Activated naive CD8-positive, alpha-beta T cell treated with anti-CD3 and anti-CD28 coated beads, Interleukin-2, amount 50 U/mL, for 24 hours (primary cell): ENCODE results near the gene SLC39A11.

Source experiments
- ATAC-seq: fragments of 150-1000 bp; cut with Tn5 transposase; one replicate; pipeline ENCODE4 v1.10.0; 2021
- DNase-seq: peaks from one replicate; pipeline ENCODE4 v3.0.0; 2021
- H3K27ac Mint-ChIP-seq: one replicate; pipeline ENCODE4 v1.8.0; 2021; ENCODE audit warnings: mild to moderate bottlenecking, mixed read lengths
- H3K27me3 Mint-ChIP-seq: one replicate; pipeline ENCODE4 v1.8.0; 2021; ENCODE audit warnings: mixed read lengths
- H3K36me3 Mint-ChIP-seq: one replicate; pipeline ENCODE4 v1.8.0; 2021; ENCODE audit warnings: low read depth, mixed read lengths
- H3K4me1 Mint-ChIP-seq: one replicate; pipeline ENCODE4 v1.8.0; 2021; ENCODE audit warnings: mixed read lengths
- H3K4me3 Mint-ChIP-seq: one replicate; pipeline ENCODE4 v1.8.0; 2021; ENCODE audit warnings: mild to moderate bottlenecking, moderate library complexity, mixed read lengths
- H3K9me3 Mint-ChIP-seq: one replicate; pipeline ENCODE4 v1.8.0; 2021; ENCODE audit warnings: mixed read lengths

The SLC39A11 gene

DNA sequence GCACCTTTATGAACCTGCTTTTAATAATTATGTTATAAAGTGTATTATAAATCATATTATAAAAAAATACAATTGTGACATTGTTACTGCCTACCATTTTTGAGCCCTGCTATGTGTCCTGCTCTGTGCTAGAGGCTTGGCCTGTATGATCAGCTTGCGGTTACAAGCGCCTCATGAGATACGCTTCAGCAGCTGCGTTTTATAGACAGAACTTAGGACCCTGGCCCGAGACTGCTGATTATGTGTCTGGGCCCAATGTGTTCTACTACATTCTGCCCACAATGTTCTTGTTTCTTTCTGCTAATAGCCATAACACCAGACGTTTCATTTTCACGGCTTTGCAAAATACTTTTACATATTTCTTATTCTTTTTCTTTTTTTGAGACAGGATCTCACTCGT is 395.8 kb downstream of the SLC39A11 start:
- Mint-ChIP-seq H3K36me3 (peaks cover 10% of the 10 kb centered on the region), H3K27ac (no peak overlapping the region), H3K27me3 (no peaks in the 10 kb centered on the region), H3K4me1 (no peaks in the 10 kb centered on the region), H3K4me3 (no peak overlapping the region), H3K9me3 (no peaks in the 10 kb centered on the region)
- DNase-seq: no peak
- no peak for ATAC-seq

DNA sequence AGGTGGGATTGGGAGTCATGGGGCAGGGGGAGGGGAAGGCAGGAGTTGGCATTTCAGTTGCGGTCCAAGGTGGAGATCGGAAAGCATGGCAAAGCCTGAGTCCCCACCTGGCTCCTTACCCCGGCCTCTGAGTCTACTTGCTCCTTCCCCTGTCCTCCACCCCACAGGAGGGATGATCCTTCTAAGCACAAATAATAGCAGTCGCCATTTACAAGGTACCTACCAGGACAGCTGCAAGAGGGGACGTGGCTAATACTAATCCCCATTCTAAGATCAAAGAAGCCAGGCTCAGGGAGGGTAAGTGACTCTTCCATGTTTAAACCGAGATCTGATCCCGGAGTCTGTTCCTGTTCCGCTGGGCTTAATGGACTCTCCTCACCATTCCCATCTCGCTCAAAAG is 396.3 kb downstream of the SLC39A11 start:
- Mint-ChIP-seq H3K4me1 (no peaks in the 10 kb centered on the region), H3K27me3 (no peaks in the 10 kb centered on the region), H3K9me3 (no peaks in the 10 kb centered on the region), H3K36me3 (peaks cover 9% of the 10 kb centered on the region), H3K27ac (no peak overlapping the region), H3K4me3 (no peak overlapping the region)
- DNase-seq (no peak), ATAC-seq (no peak)

DNA sequence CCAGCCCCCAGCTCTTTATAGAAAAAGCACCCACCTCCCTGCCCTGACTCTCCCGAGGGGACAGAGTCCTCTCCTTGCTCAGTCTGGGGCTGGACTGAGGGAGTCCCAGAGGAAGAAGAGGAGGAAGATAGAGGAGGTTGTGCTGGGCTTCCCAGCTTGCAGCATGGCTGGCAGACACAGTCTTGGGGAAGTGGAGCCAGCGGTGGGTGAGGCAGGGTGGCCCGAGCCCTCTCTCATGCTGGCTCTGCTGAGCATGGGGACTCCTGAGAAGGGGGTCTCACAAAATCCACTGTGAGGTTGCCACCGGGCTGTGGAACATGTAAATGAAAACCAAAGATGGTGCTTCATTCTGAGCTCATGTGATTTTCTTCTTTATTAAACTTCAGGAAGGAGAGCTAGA is 398.5 kb downstream of the SLC39A11 start:
- DNase-seq (no peak), ATAC-seq (no peak)
- H3K27me3 Mint-ChIP-seq: no peaks in the 10 kb centered on the region
- H3K4me3 Mint-ChIP-seq: no peak overlapping the region
- no peaks in the 10 kb centered on the region for H3K9me3 Mint-ChIP-seq
- no peak overlapping the region for H3K27ac Mint-ChIP-seq
- H3K36me3 Mint-ChIP-seq: no peaks in the 10 kb centered on the region
- H3K4me1 Mint-ChIP-seq: no peaks in the 10 kb centered on the region

DNA sequence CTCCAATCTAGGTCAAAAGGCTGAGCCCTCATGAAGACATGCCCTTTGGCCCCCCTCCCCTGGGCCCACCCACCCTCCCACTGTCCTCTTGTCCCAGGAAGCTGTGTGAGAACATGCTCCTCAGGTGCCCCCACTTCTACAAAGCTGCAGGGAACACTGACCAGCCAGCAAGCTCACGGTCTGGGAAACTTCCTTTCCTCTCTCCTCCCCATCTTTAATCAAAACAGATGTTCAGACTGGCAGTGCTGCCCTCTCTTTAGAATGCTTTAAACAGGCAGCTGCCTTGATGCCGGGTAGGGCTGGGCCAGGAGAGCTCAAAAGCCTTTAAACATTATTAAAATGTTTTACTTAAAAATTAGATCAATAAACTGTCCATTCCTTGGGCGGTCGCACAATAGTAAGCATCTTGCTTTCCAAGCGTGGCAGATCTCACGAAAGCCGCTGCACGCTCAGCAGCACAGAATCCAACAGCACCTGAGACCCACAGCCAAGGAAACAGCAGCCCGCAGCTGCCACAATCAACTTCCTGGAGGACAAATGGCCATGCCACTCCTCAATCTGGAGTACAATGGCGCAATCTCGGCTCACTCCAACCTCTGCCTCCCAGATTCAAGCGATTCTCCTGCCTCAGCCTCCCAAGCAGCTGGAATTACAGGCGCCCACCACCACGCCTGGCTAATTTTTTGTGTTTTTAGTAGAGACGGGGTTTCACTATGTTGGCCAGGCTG is 399.2 kb downstream of the SLC39A11 start:
- Mint-ChIP-seq H3K4me1 (no peaks in the 10 kb centered on the region), H3K27me3 (no peaks in the 10 kb centered on the region), H3K4me3 (no peak overlapping the region), H3K9me3 (no peaks in the 10 kb centered on the region), H3K36me3 (no peaks in the 10 kb centered on the region), H3K27ac (no peak overlapping the region)
- DNase-seq: no peak
- ATAC-seq: no peak

DNA sequence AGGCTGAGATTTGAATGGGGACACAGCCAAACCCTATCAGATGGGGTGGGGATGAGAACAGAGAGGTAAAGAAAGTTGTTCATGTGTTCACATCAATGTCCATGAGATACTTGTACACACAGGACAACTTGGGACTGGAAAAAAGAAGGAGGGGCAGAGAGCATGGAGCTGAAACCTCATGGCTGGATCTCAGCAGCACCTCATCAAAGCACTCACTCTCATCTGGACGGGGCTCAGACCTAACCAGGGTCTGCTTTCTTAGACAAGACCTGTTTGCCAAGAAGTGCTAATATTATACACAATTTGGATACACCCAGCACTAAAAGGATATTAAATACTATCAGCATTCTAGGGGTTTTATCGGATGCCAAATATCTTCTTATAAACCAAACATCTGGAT is 399.8 kb downstream of the SLC39A11 start:
- Mint-ChIP-seq H3K27me3 (no peaks in the 10 kb centered on the region), H3K9me3 (no peaks in the 10 kb centered on the region), H3K4me1 (no peaks in the 10 kb centered on the region), H3K27ac (no peak overlapping the region), H3K36me3 (no peaks in the 10 kb centered on the region), H3K4me3 (no peak overlapping the region)
- no peak for DNase-seq
- ATAC-seq: no peak

DNA sequence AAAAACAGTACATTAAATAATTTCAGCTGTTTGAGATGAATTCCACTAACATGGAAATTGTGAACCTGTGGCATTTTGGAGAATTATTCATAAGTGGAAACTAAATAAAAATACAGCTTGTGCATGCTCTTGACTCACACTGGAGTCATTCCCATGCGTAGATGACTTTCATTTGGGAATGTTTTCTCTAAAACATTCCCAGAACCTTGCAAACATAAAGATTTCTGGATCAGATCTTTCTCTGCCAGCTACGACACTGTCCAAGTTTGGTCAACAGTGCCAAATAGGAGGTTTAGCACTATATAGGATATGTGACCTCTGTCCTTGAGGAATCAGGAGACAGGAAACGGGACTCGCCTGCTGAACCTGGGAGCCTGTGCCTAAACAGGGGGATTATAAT is 400.9 kb downstream of the SLC39A11 start:
- Mint-ChIP-seq H3K27me3 (no peaks in the 10 kb centered on the region), H3K4me1 (no peaks in the 10 kb centered on the region), H3K9me3 (no peaks in the 10 kb centered on the region), H3K27ac (no peak overlapping the region), H3K36me3 (no peaks in the 10 kb centered on the region), H3K4me3 (no peak overlapping the region)
- no peak for DNase-seq
- ATAC-seq: no peak

DNA sequence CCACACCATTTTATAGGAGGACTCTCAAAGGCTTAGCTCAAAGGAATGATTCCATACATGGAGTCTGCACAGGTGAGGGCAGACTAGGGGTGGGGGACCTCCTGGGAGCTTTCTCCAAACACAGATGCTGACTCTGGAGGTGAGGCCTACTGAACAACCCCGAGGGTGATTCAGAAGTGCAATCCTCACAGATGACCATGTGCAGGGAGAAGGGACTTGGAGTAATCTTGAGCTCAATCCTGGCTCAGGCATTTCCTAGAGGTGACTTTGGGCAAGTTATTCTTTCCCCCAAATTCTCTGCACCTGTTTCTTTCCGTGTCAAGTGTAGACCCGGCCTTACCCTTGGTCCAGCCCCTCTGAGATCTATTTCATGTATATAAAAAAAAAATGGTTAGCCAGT is 401.5 kb downstream of the SLC39A11 start:
- H3K36me3 Mint-ChIP-seq: no peaks in the 10 kb centered on the region
- no peak overlapping the region for H3K27ac Mint-ChIP-seq
- DNase-seq (no peak), ATAC-seq (no peak)
- no peaks in the 10 kb centered on the region for H3K4me1 Mint-ChIP-seq
- no peaks in the 10 kb centered on the region for H3K9me3 Mint-ChIP-seq
- H3K4me3 Mint-ChIP-seq: no peak overlapping the region
- H3K27me3 Mint-ChIP-seq: no peaks in the 10 kb centered on the region

DNA sequence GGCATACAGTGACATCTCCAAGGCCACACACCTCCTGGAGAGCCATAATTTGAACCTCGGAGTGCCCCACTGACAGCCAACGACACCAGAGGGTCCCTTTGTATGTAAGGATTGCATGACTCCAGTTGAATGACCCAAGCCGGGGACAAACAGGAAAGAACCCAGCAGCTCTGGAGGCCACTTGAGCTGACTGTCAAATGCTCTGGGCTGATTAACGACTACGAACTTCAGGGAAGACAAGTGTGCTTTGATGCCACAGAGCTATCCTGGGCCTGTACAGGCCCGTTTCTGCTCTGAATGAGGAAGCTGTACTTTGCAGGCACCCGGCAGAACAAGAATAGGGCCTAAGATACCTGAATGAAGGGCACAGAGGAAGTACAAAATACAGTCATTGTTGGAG is 404.6 kb downstream of the SLC39A11 start:
- no peak for DNase-seq
- Mint-ChIP-seq H3K27me3 (no peaks in the 10 kb centered on the region), H3K9me3 (no peaks in the 10 kb centered on the region), H3K36me3 (no peaks in the 10 kb centered on the region), H3K4me3 (no peak overlapping the region), H3K4me1 (no peaks in the 10 kb centered on the region), H3K27ac (no peak overlapping the region)
- no peak for ATAC-seq

DNA sequence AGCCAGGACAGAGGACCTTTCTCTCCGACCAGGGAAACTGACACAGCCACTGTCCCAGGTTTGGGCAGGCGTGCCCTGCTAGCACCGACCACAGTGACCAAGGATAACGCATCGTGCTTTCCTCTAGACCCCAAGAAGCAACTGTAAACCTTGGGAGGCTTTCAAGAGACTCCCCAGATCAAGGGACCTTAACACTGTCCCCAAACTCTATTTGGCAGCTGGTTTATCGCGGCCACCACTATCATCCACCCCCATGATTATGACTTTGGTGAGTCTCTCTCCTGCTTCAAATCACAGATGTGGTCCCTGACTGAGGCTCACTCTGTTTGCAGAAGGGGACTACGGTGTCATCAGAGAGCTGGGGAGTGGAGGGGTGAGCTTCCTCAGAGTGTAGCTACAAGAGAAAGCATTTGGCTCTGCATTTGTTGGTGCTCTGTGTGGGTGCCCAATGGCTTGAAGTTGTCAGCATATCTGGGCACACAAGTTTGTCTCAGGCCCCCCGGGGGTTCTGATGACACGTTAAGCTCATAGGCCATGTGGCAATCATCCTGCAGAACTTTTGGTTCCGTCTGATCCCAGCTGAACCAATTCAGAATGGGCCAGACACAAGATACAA is 408.0 kb downstream of the SLC39A11 start:
- ATAC-seq: no peak
- Mint-ChIP-seq H3K27ac (no peak overlapping the region), H3K9me3 (no peaks in the 10 kb centered on the region), H3K4me3 (no peak overlapping the region), H3K36me3 (peaks cover 9% of the 10 kb centered on the region), H3K4me1 (no peaks in the 10 kb centered on the region), H3K27me3 (no peaks in the 10 kb centered on the region)
- DNase-seq: no peak

DNA sequence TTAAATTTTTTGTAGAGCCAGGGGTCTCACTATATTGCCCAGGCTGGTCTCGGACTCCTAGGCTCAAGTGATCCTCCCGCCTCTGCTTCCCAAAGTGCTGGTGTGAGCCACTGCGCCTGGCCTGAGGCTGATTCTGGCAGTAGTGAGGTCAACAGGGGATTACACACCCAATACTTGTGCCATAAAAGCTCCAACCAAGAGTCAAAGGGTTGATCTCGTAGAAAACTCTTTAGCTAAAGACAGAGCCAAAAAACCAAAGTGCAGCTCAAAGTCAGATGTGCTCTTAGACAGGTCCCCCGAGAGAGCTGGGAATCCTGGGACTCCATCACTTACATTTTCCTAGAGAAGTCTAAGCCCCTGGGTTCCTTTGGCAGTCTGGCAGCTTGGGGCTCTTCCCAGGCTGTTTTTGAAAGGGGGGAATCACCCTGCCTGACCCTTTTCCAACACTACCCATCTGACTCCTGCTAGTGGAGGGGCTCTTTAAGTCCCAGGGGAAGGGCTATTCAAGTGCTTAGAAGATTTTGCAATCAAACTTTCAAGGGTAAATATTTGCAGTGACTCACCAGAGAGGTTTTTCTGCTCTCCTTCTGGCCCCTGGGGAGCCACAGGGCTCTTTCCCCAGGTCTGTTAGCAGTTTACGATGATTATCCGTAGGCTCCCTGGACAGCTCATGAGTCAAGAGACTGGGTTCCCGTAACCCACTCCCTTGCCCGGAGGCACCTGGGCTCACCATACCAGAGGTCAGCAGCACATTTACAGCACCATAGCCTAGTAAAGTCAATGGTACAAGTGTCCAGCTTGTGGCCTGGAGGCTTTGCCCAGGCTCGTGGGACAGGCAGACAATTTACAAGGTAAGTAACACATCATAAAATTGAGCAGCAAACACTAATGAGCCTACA is 408.7 kb downstream of the SLC39A11 start:
- ATAC-seq (no peak), DNase-seq (no peak)
- peaks cover 14% of the 10 kb centered on the region for H3K36me3 Mint-ChIP-seq
- H3K4me3 Mint-ChIP-seq: no peak overlapping the region
- H3K27me3 Mint-ChIP-seq: no peaks in the 10 kb centered on the region
- no peaks in the 10 kb centered on the region for H3K9me3 Mint-ChIP-seq
- no peak overlapping the region for H3K27ac Mint-ChIP-seq
- no peaks in the 10 kb centered on the region for H3K4me1 Mint-ChIP-seq

DNA sequence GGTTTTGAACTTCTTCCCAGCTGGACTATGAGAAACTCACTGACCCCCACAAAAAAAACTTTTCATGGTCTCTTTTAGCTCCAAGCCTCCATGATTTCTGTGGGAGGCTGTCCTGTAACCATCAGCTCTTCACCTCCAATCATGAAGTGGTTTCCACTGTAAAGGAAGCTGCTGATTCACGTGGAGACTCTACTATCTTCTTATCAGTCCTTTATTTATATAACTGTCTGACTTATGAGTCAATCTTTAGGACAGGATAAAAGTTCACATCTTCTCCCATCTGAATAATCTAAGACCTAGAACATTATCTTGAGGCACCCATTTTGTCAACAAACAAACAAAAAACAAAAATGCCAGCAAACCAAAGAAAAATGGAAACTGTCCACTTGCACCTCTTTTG is 409.9 kb downstream of the SLC39A11 start:
- H3K9me3 Mint-ChIP-seq: no peaks in the 10 kb centered on the region
- no peak overlapping the region for H3K4me3 Mint-ChIP-seq
- no peak overlapping the region for H3K27ac Mint-ChIP-seq
- ATAC-seq (no peak), DNase-seq (no peak)
- H3K27me3 Mint-ChIP-seq: no peaks in the 10 kb centered on the region
- H3K36me3 Mint-ChIP-seq: peaks cover 18% of the 10 kb centered on the region
- no peaks in the 10 kb centered on the region for H3K4me1 Mint-ChIP-seq

DNA sequence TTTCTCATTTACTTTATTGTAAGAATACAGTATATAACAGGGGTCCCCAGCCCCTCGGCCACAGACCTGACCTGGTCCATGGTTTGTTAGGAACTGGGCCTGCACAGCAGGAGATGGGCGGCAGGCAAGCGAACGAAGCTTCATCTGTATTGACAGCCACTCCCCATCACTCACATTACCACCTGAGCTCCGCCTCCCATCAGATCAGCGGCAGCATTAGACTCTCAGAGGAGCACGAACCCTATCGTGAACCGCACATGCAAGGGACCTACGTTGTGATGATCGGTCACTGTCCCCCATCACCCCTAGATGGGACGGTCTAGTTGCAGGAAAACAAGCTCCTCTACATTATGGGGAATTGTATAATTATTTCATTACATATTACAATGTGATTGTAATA is 410.6 kb downstream of the SLC39A11 start:
- H3K36me3 Mint-ChIP-seq: peaks cover 18% of the 10 kb centered on the region
- H3K9me3 Mint-ChIP-seq: no peaks in the 10 kb centered on the region
- no peaks in the 10 kb centered on the region for H3K27me3 Mint-ChIP-seq
- no peak overlapping the region for H3K4me3 Mint-ChIP-seq
- ATAC-seq (no peak), DNase-seq (no peak)
- no peaks in the 10 kb centered on the region for H3K4me1 Mint-ChIP-seq
- no peak overlapping the region for H3K27ac Mint-ChIP-seq

DNA sequence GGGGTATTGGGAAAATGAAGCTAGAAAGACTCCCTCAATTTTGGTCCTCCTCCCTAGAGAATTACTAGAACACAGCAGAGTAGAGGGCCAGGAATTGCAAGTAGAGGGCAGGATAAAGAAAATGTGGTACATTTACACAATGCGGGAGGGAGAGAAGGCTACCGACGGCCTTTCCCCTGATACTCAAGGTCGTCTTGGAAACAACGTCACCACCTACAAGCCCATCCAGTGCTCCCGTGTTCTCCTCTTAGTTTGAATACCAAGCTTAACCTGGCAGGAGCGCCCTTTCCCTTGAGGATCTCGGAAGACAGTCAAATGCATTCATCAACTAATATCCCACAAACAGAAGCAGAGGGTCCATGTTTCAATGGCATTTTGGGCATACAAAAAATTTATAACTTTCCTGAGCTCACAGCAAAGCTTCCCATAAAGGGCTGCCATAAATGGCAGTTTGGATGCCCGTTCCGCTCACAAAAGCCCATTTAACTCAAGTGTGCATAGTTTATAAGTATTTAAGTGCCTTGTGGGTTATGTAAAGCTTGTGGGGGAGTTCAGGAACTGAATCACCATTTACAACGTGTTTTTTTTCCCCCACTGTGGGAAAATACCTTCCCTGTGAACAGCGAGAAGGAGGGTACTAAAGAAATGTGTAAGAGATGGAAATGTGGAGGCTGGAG is 414.6 kb downstream of the SLC39A11 start:
- Mint-ChIP-seq H3K36me3 (peaks cover 18% of the 10 kb centered on the region), H3K27ac (no peak overlapping the region), H3K9me3 (no peaks in the 10 kb centered on the region), H3K27me3 (no peaks in the 10 kb centered on the region), H3K4me3 (no peak overlapping the region), H3K4me1 (no peaks in the 10 kb centered on the region)
- ATAC-seq: no peak
- DNase-seq: no peak

DNA sequence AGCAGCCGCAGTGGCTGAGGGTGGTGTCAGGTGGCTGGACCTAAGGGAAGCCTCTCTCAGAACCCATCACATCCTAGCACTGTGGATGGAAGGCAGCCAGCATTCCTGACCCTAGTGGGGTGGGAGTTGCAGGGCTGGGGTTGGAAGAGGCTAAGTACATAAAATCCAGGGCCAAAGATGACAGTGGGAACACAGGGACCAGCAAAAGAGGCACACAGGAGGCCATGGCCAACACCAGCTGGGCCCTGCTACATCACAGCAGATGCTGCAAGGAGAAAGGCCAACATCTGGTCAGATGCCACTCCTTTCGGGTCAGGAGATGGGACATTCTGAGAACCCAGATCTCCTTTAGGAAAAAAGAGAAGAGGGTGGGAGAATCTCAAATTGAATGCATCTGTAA is 415.4 kb downstream of the SLC39A11 start:
- Mint-ChIP-seq H3K9me3 (no peaks in the 10 kb centered on the region), H3K4me1 (no peaks in the 10 kb centered on the region), H3K27ac (no peak overlapping the region), H3K36me3 (peaks cover 18% of the 10 kb centered on the region), H3K27me3 (no peaks in the 10 kb centered on the region), H3K4me3 (no peak overlapping the region)
- DNase-seq: no peak
- no peak for ATAC-seq
